B cell (primary cell): ENCODE results near the gene SEMA3F. TPM values are rescaled to one million over a fixed set of nuclear protein-coding genes. Genes with fewer than 3 reads are reported as not detected.

Experiments used
- ATAC-seq: fragments of 200-7000 bp; cut with Tn5 transposase; one replicate; pipeline ENCODE4 v1.10.0; 2021; ENCODE audit warnings: low read depth, mild to moderate bottlenecking, moderate number of reproducible peaks, moderate library complexity
- CTCF ChIA-PET: fragments of 350-600 bp; sonication (Branson Sonifier 250); formaldehyde crosslinking; loops from one replicate; lab custom pipeline; 2021; ENCODE audit warnings: antibody characterized with exemption, inconsistent platforms; lab: Charles Lee
- POLR2A ChIA-PET: fragments of 350-600 bp; sonication (Branson Sonifier 250); formaldehyde crosslinking; loops from one replicate; lab custom pipeline; 2021; ENCODE audit warnings: antibody characterized with exemption; lab: Charles Lee
- DNase-seq: peaks from one replicate; pipeline ENCODE4 v3.0.0; 2013
- H2AFZ ChIP-seq: 2 replicates; pipeline ENCODE4 v1.6.1; 2012; ENCODE audit warnings: mild to moderate bottlenecking, low read depth, low read length; ENCODE audit not compliant: insufficient read depth, poor library complexity, severe bottlenecking
- H3K27ac ChIP-seq, 2 donors: 1 replicate in 1 of 2; 2 replicates in 1 of 2; pipeline ENCODE4 v1.5.1; 2012 to 2013; ENCODE audit warnings: low read length in 2 of 2, mild to moderate bottlenecking in 2 of 2, moderate library complexity in 1 of 2
- H3K27me3 ChIP-seq, 4 experiments: fragments of 200-600 bp in 1 of 4; sonication (generic) in 1 of 4; replicated peaks in 1 of 4; 1 replicate in 2 of 4; 2 replicates in 2 of 4; pipeline versions ENCODE4 v1.6.1 to v1.7.0; 2013 to 2016; ENCODE audit warnings: low read length in 3 of 4, mild to moderate bottlenecking in 2 of 4, mixed read lengths in 1 of 4, moderate library complexity in 1 of 4; ENCODE audit not compliant: insufficient read depth in 4 of 4, control insufficient read depth in 3 of 4; ENCODE audit errors: control extremely low read depth in 1 of 4
- H3K36me3 ChIP-seq, 2 experiments: replicated peaks in 1 of 2; 1 replicate in 1 of 2; 2 replicates in 1 of 2; pipeline versions ENCODE4 v1.6.1 to v1.7.1; 2013; ENCODE audit warnings: low read length in 1 of 2; ENCODE audit not compliant: insufficient read depth in 2 of 2, control insufficient read depth in 1 of 2; ENCODE audit errors: control extremely low read depth in 1 of 2, extremely low read depth in 1 of 2
- H3K4me1 ChIP-seq, 2 donors: fragments of 200-600 bp in 1 of 2; sonication (generic) in 1 of 2; 1 replicate in 1 of 2; 2 replicates in 1 of 2; pipeline versions ENCODE4 v1.5.1 to v1.6.1; 2013 to 2017; ENCODE audit warnings: low read length in 2 of 2; ENCODE audit not compliant: control insufficient read depth in 2 of 2, insufficient read depth in 2 of 2
- H3K4me2 ChIP-seq: replicated peaks from 2 replicates; pipeline ENCODE3; 2012; ENCODE audit warnings: mild to moderate bottlenecking, low read depth, low read length; ENCODE audit not compliant: poor library complexity, severe bottlenecking
- H3K4me3 ChIP-seq, 5 experiments: fragments of 200-600 bp in 1 of 5; sonication (generic) in 1 of 5; 1 replicate in 3 of 5; 2 replicates in 2 of 5; pipeline versions ENCODE4 v1.5.1 to v1.7.0; 2011 to 2016; ENCODE audit warnings: low read length in 4 of 5, mild to moderate bottlenecking in 4 of 5, low read depth in 2 of 5, control low read depth in 1 of 5, moderate library complexity in 1 of 5; ENCODE audit not compliant: insufficient read depth in 1 of 5; ENCODE audit errors: control extremely low read depth in 1 of 5, extremely low read depth in 1 of 5
- H3K79me2 ChIP-seq: fragments of 200-600 bp; sonication (generic); one replicate; pipeline ENCODE4 v1.6.0; 2016; ENCODE audit warnings: low read length; ENCODE audit not compliant: control insufficient read depth, insufficient read depth
- H3K9ac ChIP-seq: fragments of 200-600 bp; sonication (generic); 2 replicates; pipeline ENCODE4 v1.6.1; 2017; ENCODE audit warnings: mild to moderate bottlenecking, low read length, moderate library complexity
- H3K9me3 ChIP-seq, 3 donors: one replicate each; pipeline versions ENCODE4 v1.6.1 to v1.7.1; 2013; ENCODE audit warnings: low read length in 2 of 3; ENCODE audit not compliant: control insufficient read depth in 2 of 3, insufficient read depth in 1 of 3; ENCODE audit errors: control extremely low read depth in 1 of 3
- H4K20me1 ChIP-seq: 2 replicates; pipeline ENCODE4 v1.6.0; 2012; ENCODE audit warnings: mild to moderate bottlenecking, low read length; ENCODE audit not compliant: insufficient read depth, control insufficient read depth, poor library complexity, severe bottlenecking
- H3K27ac Mint-ChIP-seq: one replicate; pipeline ENCODE4 v1.8.0; 2021; ENCODE audit warnings: mixed read lengths
- H3K27me3 Mint-ChIP-seq: one replicate; pipeline ENCODE4 v1.8.0; 2021; ENCODE audit warnings: mixed read lengths
- H3K4me1 Mint-ChIP-seq: one replicate; pipeline ENCODE4 v1.8.0; 2021; ENCODE audit warnings: mixed read lengths
- H3K4me3 Mint-ChIP-seq: one replicate; pipeline ENCODE4 v1.8.0; 2021; ENCODE audit warnings: mixed read lengths
- H3K9me3 Mint-ChIP-seq: one replicate; pipeline ENCODE4 v1.8.0; 2022; ENCODE audit warnings: mixed read lengths; ENCODE audit not compliant: insufficient read depth
- EZH2 ChIP-seq: IDR thresholded peaks from 2 replicates; pipeline ENCODE4 v1.6.1; 2012; ENCODE audit warnings: borderline replicate concordance, low read depth, mild to moderate bottlenecking, moderate library complexity, low read length; ENCODE audit not compliant: insufficient read depth, poor library complexity, severe bottlenecking
- WGBS: methylation state at CpG from one replicate; pipeline ENCODE4 v1.1.5; 2013; ENCODE audit warnings: missing lambda C conversion rate; ENCODE audit not compliant: insufficient coverage; 5-methylcytosine and 5-hydroxymethylcytosine counted together
- intact Hi-C: fragments of 100-400 bp; cut with micrococcal nuclease; formaldehyde crosslinking; loops from one replicate; pipeline ENCODE4 v1.10.0; 2022
- polyA plus RNA-seq: library from polyadenylated mRNA; depleted of rRNA; stranded (reverse); fragments of >200 nt; gene quantifications from 2 replicates; pipeline ENCODE4 v1.2.3, GENCODE V29; 2012
- total RNA-seq, 2 donors: library from RNA; stranded (reverse); fragments of 120-200 nt in 1 of 2; gene quantifications; 1 replicate in 1 of 2; 2 replicates in 1 of 2; pipeline versions ENCODE4 v1.2.3 to v1.2.4, GENCODE V29; 2013 to 2022
- TF ChIP-seq, protein P1 (sequence below): fragments of 200-600 bp; IDR thresholded peaks from one replicate; pipeline ENCODE4 v1.8.0; 2022; ENCODE audit warnings: antibody characterized with exemption, mild to moderate bottlenecking

The SEMA3F gene
- total and polyA plus RNA-seq, 2 donors (not counting 1 experiment from before 2014, with no cell fraction given): 0.27 TPM; not detected in 1

DNA sequence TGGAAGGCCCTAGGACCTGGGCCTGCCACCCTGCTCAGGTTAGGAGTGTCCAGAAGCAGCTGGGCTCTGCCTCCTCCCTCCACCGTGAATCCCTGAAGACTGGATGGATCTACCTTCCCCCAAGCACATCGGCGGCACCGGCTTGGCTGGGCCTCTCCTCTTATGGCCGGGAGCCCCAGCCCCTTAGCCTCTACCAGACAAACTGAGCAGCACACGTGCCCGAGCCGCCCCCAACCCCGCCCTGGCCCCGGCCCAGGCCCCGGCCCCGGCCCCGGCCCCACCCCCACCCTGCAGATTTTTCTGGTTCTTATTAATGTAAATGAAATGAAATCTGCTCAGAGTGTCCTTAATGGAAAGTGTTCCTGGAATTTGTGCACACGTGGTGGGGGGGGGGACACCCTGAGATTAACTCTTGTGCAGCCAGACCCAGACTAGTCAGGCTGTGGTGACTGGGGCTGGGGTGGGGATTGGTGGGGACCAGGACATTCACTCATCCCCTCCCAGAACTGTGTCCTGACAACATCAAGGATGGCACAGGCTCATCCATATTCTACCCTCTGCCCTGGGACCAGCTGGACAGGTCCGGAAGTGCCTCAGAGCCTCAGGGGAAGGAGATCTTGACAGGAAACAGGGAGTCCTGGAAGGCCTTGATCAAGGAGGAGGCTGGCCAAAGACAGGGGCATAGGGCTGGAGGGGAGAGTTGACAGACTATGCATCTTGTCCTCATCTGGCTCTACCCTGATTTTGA is 30.9 kb upstream of the SEMA3F start:
- Mint-ChIP-seq H3K27me3 (no peaks in the 10 kb centered on the region), H3K4me1 (peaks cover 2% of the 10 kb centered on the region), H3K4me3 (no peak overlapping the region), H3K27ac (no peak overlapping the region), H3K9me3 (no peaks in the 10 kb centered on the region)
- intact Hi-C loops: no loop called here
- Histone ChIP-seq H3K79me2 (no peaks in the 10 kb centered on the region), H3K27ac (no peak overlapping the region), H3K4me3 (no peak overlapping the region), H3K9ac (no peak overlapping the region), H3K27me3 (peaks cover 0 to 2% (median 0%) of the 10 kb centered on the region in 4 experiments), H4K20me1 (peaks cover 18% of the 10 kb centered on the region), H3K9me3 (no peaks in the 10 kb centered on the region), H3K4me2 (no peak overlapping the region), H3K36me3 (peaks cover 13 to 19% of the 10 kb centered on the region in 2 experiments), H2AFZ (no peak overlapping the region), H3K4me1 (no peaks in the 10 kb centered on the region)
- WGBS: 58% methylated on average over 3 of the region's 15 CpGs
- TF ChIP-seq EZH2: no peak
- TF ChIP-seq, protein P1, sequence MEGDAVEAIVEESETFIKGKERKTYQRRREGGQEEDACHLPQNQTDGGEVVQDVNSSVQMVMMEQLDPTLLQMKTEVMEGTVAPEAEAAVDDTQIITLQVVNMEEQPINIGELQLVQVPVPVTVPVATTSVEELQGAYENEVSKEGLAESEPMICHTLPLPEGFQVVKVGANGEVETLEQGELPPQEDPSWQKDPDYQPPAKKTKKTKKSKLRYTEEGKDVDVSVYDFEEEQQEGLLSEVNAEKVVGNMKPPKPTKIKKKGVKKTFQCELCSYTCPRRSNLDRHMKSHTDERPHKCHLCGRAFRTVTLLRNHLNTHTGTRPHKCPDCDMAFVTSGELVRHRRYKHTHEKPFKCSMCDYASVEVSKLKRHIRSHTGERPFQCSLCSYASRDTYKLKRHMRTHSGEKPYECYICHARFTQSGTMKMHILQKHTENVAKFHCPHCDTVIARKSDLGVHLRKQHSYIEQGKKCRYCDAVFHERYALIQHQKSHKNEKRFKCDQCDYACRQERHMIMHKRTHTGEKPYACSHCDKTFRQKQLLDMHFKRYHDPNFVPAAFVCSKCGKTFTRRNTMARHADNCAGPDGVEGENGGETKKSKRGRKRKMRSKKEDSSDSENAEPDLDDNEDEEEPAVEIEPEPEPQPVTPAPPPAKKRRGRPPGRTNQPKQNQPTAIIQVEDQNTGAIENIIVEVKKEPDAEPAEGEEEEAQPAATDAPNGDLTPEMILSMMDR: no peak
- ChIA-PET POLR2A (interaction anchor here (0.8 kb wide), 1 partner anchor 9 kb away, joined by 3 read pairs; no protein-coding TSS in a partner anchor), CTCF (no interaction called here)
- DNase-seq: no peak
- ATAC-seq: no peak

DNA sequence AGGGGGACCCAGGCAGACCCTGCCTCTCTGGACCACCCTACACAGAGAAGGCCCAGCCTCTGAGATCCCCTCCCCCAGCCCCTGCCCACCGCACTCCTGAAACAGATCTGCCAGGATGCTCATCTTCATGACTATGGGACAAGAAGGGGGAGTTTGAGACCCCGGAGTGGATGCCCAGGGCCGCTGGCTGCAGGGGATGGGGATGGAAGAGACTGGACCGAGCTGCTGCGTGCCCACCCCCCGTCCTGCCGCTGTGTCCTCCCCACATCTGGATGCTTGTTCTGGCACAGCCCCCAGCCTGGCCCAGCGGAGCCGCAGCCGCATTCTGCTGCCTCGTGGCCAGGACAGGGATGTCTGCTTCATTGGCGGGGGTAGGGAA is 30.3 kb upstream of the SEMA3F start:
- Histone ChIP-seq H3K4me2 (no peak overlapping the region), H3K9me3 (no peaks in the 10 kb centered on the region), H3K36me3 (peaks cover 11 to 16% of the 10 kb centered on the region in 2 experiments), H3K4me3 (no peak overlapping the region), H3K4me1 (no peaks in the 10 kb centered on the region), H3K9ac (no peak overlapping the region), H2AFZ (no peak overlapping the region), H3K27me3 (peaks cover 0 to 2% (median 0%) of the 10 kb centered on the region in 4 experiments), H4K20me1 (peaks cover 18% of the 10 kb centered on the region), H3K79me2 (no peaks in the 10 kb centered on the region), H3K27ac (no peak overlapping the region)
- 88% methylated on average over 6 of the region's 12 CpGs for WGBS
- Mint-ChIP-seq H3K9me3 (no peaks in the 10 kb centered on the region), H3K4me1 (peaks cover 2% of the 10 kb centered on the region), H3K4me3 (no peak overlapping the region), H3K27ac (no peak overlapping the region), H3K27me3 (no peaks in the 10 kb centered on the region)
- no peak for TF ChIP-seq EZH2
- TF ChIP-seq, protein P1: no peak
- intact Hi-C loops: no loop called here
- ChIA-PET CTCF (no interaction called here), POLR2A (no interaction called here)
- no peak for ATAC-seq
- no peak for DNase-seq
